Astrocyte (in vitro differentiated cells and primary cell): Measurements from ENCODE around the gene CMTM1. TPM values are rescaled to one million over a fixed set of nuclear protein-coding genes. Genes with fewer than 3 reads are reported as not detected.

Source experiments
- DNase-seq: peaks from one replicate; pipeline ENCODE4 v3.0.0-alpha.2; 2010; ENCODE audit warnings: low read depth
- FAIRE-seq: peaks from 2 replicates; lab custom pipeline; 2011; peaks lifted over from hg19 to GRCh38; lab: Jason Lieb, UNC
- H2AFZ ChIP-seq: 2 replicates; pipeline ENCODE4 v1.6.0; 2012; ENCODE audit warnings: low read depth, low read length, inconsistent platforms
- H3K27ac ChIP-seq: 2 replicates; pipeline ENCODE4 v1.5.1; 2011; ENCODE audit warnings: low read depth, low read length, inconsistent platforms
- H3K27me3 ChIP-seq: 2 replicates; pipeline ENCODE4 v1.6.0; 2011; ENCODE audit warnings: low read length, inconsistent platforms; ENCODE audit not compliant: insufficient read depth
- H3K36me3 ChIP-seq: 2 replicates; pipeline ENCODE4 v1.5.1; 2011; ENCODE audit warnings: low read length, inconsistent platforms; ENCODE audit not compliant: insufficient read depth
- H3K4me1 ChIP-seq: 2 replicates; pipeline ENCODE4 v1.5.1; 2011; ENCODE audit warnings: low read length, inconsistent platforms; ENCODE audit not compliant: insufficient read depth
- H3K4me2 ChIP-seq: 2 replicates; pipeline ENCODE4 v1.6.0; 2012; ENCODE audit warnings: low read length, inconsistent platforms
- H3K4me3 ChIP-seq: 2 replicates; pipeline ENCODE4 v1.5.1; 2011; ENCODE audit warnings: low read depth, mild to moderate bottlenecking, low read length, inconsistent platforms; ENCODE audit not compliant: insufficient read depth
- H3K79me2 ChIP-seq: 2 replicates; pipeline ENCODE4 v1.6.0; 2012; ENCODE audit warnings: mild to moderate bottlenecking, low read length, inconsistent platforms; ENCODE audit not compliant: insufficient read depth
- H3K9ac ChIP-seq: 2 replicates; pipeline ENCODE4 v1.6.0; 2012; ENCODE audit warnings: mild to moderate bottlenecking, low read length, inconsistent platforms
- H3K9me3 ChIP-seq: 2 replicates; pipeline ENCODE4 v1.5.1; 2012; ENCODE audit warnings: low read depth, mild to moderate bottlenecking, low read length, inconsistent platforms; ENCODE audit not compliant: insufficient read depth
- H4K20me1 ChIP-seq: 2 replicates; pipeline ENCODE4 v1.6.0; 2012; ENCODE audit warnings: low read length, inconsistent platforms; ENCODE audit not compliant: insufficient read depth
- H3K27ac Mint-ChIP-seq: one replicate; pipeline ENCODE4 v1.8.0; 2021; ENCODE audit warnings: mild to moderate bottlenecking, mixed read lengths; ENCODE audit not compliant: unreplicated experiment
- H3K27me3 Mint-ChIP-seq: one replicate; pipeline ENCODE4 v1.8.0; 2021; ENCODE audit warnings: low read depth, mixed read lengths; ENCODE audit not compliant: unreplicated experiment
- H3K36me3 Mint-ChIP-seq: one replicate; pipeline ENCODE4 v1.8.0; 2021; ENCODE audit warnings: low read depth, mixed read lengths; ENCODE audit not compliant: unreplicated experiment
- H3K4me1 Mint-ChIP-seq: one replicate; pipeline ENCODE4 v1.8.0; 2021; ENCODE audit warnings: low read depth, mixed read lengths; ENCODE audit not compliant: unreplicated experiment
- H3K4me3 Mint-ChIP-seq: one replicate; pipeline ENCODE4 v1.8.0; 2021; ENCODE audit warnings: mild to moderate bottlenecking, moderate library complexity, mixed read lengths; ENCODE audit not compliant: unreplicated experiment
- H3K9me3 Mint-ChIP-seq: one replicate; pipeline ENCODE4 v1.8.0; 2021; ENCODE audit warnings: mild to moderate bottlenecking, mixed read lengths; ENCODE audit not compliant: unreplicated experiment
- EZH2 ChIP-seq: IDR thresholded peaks from 2 replicates; pipeline ENCODE4 v1.6.1; 2012; ENCODE audit warnings: mild to moderate bottlenecking, low read length, inconsistent platforms; ENCODE audit not compliant: insufficient read depth
- total RNA-seq: library from RNA; stranded (reverse); gene quantifications from 2 replicates; pipeline ENCODE4 v1.2.1, GENCODE V29; 2021
- TF ChIP-seq, protein P1 (sequence below): IDR thresholded peaks from 2 replicates; pipeline ENCODE4 v1.5.1; 2011; ENCODE audit warnings: low read depth, mild to moderate bottlenecking, inconsistent platforms, low read length, moderate library complexity; ENCODE audit not compliant: insufficient read depth

CMTM1 gene
- total RNA-seq, 1 donor from 2014 or later: 2.7 TPM

DNA sequence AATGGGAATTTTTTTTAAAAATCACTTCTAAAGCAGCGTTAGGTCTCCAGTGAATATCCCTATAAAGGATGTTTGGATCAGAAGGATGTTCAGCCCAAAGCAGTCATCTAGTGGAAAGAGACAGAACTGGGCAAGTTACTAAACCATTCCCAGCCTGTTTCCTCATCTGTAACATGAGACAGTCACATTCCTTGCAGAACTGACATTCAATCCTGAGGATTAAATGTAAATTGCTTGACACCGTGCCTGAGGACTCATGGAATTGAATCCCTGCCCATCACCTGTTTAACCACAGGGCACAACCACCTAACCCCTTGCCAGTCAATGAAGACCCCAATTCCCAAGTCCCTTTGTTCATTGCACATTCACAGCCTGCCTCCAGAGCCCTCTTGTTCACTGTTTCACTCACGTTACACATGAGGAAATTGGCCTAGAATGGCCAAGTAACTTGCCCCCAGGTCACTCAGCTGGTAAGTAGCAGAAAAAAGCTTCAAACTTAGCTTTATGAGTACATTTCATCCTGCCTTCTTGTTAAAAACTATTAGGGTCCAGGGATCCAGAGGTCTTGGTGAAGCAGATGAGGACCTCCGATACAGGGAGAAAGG lies 14.5 kb downstream of the CMTM1 start:
- FAIRE-seq (peak; percentile 62), DNase-seq (peak; percentile 83)
- Histone ChIP-seq H3K27ac (peak overlapping the region; percentile 21), H3K79me2 (no peaks in the 10 kb centered on the region), H4K20me1 (no peaks in the 10 kb centered on the region), H2AFZ (no peak overlapping the region), H3K4me1 (peaks cover 29% of the 10 kb centered on the region), H3K9me3 (no peaks in the 10 kb centered on the region), H3K4me2 (peak overlapping the region; percentile 50), H3K4me3 (no peak overlapping the region), H3K9ac (peak overlapping the region; percentile 7), H3K27me3 (peaks cover 17% of the 10 kb centered on the region), H3K36me3 (no peaks in the 10 kb centered on the region)
- Mint-ChIP-seq H3K4me1 (peaks cover 14% of the 10 kb centered on the region), H3K27ac (peak overlapping the region; percentile 81), H3K9me3 (no peaks in the 10 kb centered on the region), H3K27me3 (peaks cover 27% of the 10 kb centered on the region), H3K4me3 (no peak overlapping the region), H3K36me3 (no peaks in the 10 kb centered on the region)
- TF ChIP-seq, protein P1, sequence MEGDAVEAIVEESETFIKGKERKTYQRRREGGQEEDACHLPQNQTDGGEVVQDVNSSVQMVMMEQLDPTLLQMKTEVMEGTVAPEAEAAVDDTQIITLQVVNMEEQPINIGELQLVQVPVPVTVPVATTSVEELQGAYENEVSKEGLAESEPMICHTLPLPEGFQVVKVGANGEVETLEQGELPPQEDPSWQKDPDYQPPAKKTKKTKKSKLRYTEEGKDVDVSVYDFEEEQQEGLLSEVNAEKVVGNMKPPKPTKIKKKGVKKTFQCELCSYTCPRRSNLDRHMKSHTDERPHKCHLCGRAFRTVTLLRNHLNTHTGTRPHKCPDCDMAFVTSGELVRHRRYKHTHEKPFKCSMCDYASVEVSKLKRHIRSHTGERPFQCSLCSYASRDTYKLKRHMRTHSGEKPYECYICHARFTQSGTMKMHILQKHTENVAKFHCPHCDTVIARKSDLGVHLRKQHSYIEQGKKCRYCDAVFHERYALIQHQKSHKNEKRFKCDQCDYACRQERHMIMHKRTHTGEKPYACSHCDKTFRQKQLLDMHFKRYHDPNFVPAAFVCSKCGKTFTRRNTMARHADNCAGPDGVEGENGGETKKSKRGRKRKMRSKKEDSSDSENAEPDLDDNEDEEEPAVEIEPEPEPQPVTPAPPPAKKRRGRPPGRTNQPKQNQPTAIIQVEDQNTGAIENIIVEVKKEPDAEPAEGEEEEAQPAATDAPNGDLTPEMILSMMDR: no peak
- no peak for TF ChIP-seq EZH2

DNA sequence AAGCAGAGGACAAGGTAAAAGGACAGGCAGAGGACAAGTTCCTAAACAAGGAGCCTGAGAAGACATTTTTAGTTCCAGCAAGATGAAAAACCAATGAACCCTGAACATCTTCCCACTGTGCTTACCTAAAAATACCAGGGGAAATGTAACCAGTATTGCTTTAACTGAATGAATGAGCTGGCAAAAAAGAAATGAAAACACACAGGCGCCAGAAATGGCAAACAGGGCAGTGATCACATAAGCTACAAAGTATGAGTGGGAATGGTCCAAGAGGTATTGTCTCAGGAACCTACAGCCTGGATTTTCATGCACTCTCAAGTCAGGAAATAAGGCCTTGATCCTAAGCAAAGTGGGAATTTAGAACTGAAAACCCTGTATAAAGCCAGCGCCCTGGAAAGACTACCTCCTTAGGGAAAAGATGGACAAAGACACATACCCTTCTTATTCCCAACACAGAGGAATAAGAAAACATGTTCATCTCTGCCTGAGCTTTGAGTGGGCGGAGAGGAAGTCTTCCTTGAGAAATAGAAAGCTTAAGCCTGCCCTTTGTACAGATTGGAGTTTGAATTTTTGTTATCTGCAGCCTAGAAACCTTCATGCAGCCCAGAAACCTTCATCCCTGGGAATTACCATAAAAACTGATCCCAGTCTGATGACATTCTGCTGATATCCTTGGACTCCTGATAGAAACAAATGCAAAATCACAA lies 15.2 kb downstream of the CMTM1 start:
- H3K36me3 Mint-ChIP-seq: no peaks in the 10 kb centered on the region
- Histone ChIP-seq H3K27me3 (peaks cover 17% of the 10 kb centered on the region), H3K4me2 (peak overlapping the region; percentile 50), H3K79me2 (no peaks in the 10 kb centered on the region), H3K9ac (peak overlapping the region; percentile 7), H3K27ac (peak overlapping the region; percentile 21), H3K9me3 (no peaks in the 10 kb centered on the region), H3K4me3 (no peak overlapping the region), H2AFZ (peak overlapping the region; percentile 48), H3K36me3 (no peaks in the 10 kb centered on the region), H4K20me1 (no peaks in the 10 kb centered on the region), H3K4me1 (peaks cover 29% of the 10 kb centered on the region)
- H3K4me3 Mint-ChIP-seq: no peak overlapping the region
- DNase-seq (peak; percentile 57), FAIRE-seq (no peak)
- TF ChIP-seq, protein P1: no peak
- TF ChIP-seq EZH2: no peak
- H3K9me3 Mint-ChIP-seq: no peaks in the 10 kb centered on the region
- H3K27me3 Mint-ChIP-seq: peaks cover 30% of the 10 kb centered on the region
- H3K4me1 Mint-ChIP-seq: peaks cover 14% of the 10 kb centered on the region
- H3K27ac Mint-ChIP-seq: peak overlapping the region; percentile 81
